Kidney (tissue), 14 donors: ENCODE results near the gene KIF6. TPM values are rescaled to one million over a fixed set of nuclear protein-coding genes. Genes with fewer than 3 reads are reported as not detected.

Source experiments
- DNase-seq, 5 donors: peaks; one replicate each; pipeline ENCODE4 v3.0.0-alpha.2; 2013 to 2020
- FAIRE-seq: peaks from 2 replicates; lab custom pipeline; 2012; peaks lifted over from hg19 to GRCh38; lab: Jason Lieb, UNC
- H3K27ac ChIP-seq, 2 donors: one replicate each; pipeline ENCODE4 v1.7.0; 2013; ENCODE audit warnings: low read depth in 2 of 2, low read length in 2 of 2, inconsistent platforms in 1 of 2
- H3K27me3 ChIP-seq: one replicate; pipeline ENCODE4 v1.7.1; 2013; ENCODE audit warnings: low read length, inconsistent platforms; ENCODE audit not compliant: control insufficient read depth, insufficient read depth
- H3K36me3 ChIP-seq, 3 donors: one replicate each; pipeline versions ENCODE4 v1.7.0 to v1.7.1; 2013; ENCODE audit warnings: low read length in 3 of 3, control low read depth in 1 of 3, inconsistent platforms in 1 of 3; ENCODE audit not compliant: insufficient read depth in 3 of 3, control insufficient read depth in 2 of 3
- H3K4me1 ChIP-seq, 3 donors: one replicate each; pipeline versions ENCODE4 v1.7.0 to v1.7.1; 2013; ENCODE audit warnings: low read length in 3 of 3, inconsistent platforms in 1 of 3, low read depth in 1 of 3; ENCODE audit not compliant: control insufficient read depth in 2 of 3, insufficient read depth in 2 of 3
- H3K4me3 ChIP-seq, 3 donors: one replicate each; pipeline versions ENCODE4 v1.7.0 to v1.8.1; 2013; ENCODE audit warnings: low read length in 3 of 3, control low read depth in 1 of 3, inconsistent platforms in 1 of 3
- H3K9ac ChIP-seq, 3 donors: one replicate each; pipeline versions ENCODE4 v1.7.0 to v1.7.1; 2013; ENCODE audit warnings: low read length in 3 of 3, control low read depth in 1 of 3, inconsistent platforms in 1 of 3
- H3K9me3 ChIP-seq, 3 donors: one replicate each; pipeline versions ENCODE4 v1.7.0 to v1.7.1; 2013; ENCODE audit warnings: low read length in 3 of 3, control low read depth in 1 of 3, inconsistent platforms in 1 of 3; ENCODE audit not compliant: control insufficient read depth in 2 of 3, insufficient read depth in 1 of 3
- intact Hi-C: fragments of 100-400 bp; cut with DNase I; formaldehyde crosslinking; loops from one replicate; pipeline ENCODE4 v1.11.1; 2022
- polyA plus RNA-seq: library from polyadenylated mRNA; stranded (reverse); fragments of 350-450 nt; fragmentation: Illumina TruSeq; extraction: RNeasy Lipid Tissue Mini Kit (QIAGEN cat#74804); gene quantifications from one replicate; pipeline ENCODE4 v1.2.3, GENCODE V29; 2014; ENCODE audit warnings: low read depth, low replicate concordance; ENCODE audit not compliant: insufficient read depth
- total RNA-seq: library from RNA; stranded (reverse); fragmentation: NEBNext Ultra II Directional; extraction: Animal tissue kit (Norgen Biotek cat#: 25700); gene quantifications from one replicate; pipeline ENCODE4 v1.2.1, GENCODE V29; 2021
- TF ChIP-seq, protein P1 (sequence below): IDR thresholded peaks from 3 replicates; pipeline ENCODE4 v1.5.1; 2012; ENCODE audit warnings: mild to moderate bottlenecking, moderate library complexity, borderline replicate concordance; ENCODE audit not compliant: insufficient read depth; ENCODE audit errors: extremely low read depth
- donor health status: control.
- donor health status: control.
- donor health status: control.
- donor health status: control.
- donor health status: control.
- donor health status: DM: yes; HTN: yes; CAD: no.
- donor health status: Normal renal cell carcinoma (clear cell type).

KIF6 gene
- total and polyA plus RNA-seq, 2 donors from 2014 or later, result 1.7 to 2.9 TPM

DNA sequence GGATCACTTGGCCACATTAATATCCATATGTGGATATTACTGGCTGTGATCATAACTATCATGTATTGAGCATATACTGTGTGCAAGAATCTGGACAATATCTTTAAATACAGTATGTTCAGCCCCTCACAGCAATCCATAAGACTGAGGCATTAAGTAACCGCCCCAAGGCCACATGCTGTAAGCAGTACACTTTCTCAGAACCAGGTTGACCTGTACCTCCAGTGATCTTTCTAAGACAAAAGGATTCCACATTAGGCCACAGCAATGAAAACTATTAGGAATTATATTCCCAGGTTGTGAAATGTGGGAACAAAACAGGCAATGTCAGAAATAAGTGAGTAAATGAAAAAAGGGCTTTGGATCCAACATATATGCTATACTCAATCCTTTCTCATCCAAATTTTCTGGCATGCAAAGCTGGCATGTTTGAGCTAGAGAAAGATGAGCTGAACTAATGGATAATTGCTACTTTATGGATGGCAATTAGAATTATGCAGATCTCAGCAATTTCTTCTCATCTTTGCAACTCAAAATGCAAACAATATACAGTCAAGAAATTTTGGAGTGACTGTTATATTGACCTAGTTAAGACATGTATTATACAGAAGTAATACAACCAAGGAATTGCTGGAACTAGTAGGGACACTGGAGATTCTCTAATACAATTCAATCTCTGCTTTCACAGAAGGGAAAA lies 86.9 kb downstream of the KIF6 start:
- H3K4me1 ChIP-seq, result no peaks in the 10 kb centered on the region
- H3K4me3 ChIP-seq, result no peak overlapping the region
- no peaks in the 10 kb centered on the region for H3K9me3 ChIP-seq
- intact Hi-C loops, result no loop called here
- H3K27ac ChIP-seq, result no peak overlapping the region
- FAIRE-seq (no peak), DNase-seq (no peak)
- TF ChIP-seq, protein P1, sequence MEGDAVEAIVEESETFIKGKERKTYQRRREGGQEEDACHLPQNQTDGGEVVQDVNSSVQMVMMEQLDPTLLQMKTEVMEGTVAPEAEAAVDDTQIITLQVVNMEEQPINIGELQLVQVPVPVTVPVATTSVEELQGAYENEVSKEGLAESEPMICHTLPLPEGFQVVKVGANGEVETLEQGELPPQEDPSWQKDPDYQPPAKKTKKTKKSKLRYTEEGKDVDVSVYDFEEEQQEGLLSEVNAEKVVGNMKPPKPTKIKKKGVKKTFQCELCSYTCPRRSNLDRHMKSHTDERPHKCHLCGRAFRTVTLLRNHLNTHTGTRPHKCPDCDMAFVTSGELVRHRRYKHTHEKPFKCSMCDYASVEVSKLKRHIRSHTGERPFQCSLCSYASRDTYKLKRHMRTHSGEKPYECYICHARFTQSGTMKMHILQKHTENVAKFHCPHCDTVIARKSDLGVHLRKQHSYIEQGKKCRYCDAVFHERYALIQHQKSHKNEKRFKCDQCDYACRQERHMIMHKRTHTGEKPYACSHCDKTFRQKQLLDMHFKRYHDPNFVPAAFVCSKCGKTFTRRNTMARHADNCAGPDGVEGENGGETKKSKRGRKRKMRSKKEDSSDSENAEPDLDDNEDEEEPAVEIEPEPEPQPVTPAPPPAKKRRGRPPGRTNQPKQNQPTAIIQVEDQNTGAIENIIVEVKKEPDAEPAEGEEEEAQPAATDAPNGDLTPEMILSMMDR, result no peak
- H3K27me3 ChIP-seq, result no peaks in the 10 kb centered on the region
- no peak overlapping the region for H3K9ac ChIP-seq
- H3K36me3 ChIP-seq, result no peaks in the 10 kb centered on the region

DNA sequence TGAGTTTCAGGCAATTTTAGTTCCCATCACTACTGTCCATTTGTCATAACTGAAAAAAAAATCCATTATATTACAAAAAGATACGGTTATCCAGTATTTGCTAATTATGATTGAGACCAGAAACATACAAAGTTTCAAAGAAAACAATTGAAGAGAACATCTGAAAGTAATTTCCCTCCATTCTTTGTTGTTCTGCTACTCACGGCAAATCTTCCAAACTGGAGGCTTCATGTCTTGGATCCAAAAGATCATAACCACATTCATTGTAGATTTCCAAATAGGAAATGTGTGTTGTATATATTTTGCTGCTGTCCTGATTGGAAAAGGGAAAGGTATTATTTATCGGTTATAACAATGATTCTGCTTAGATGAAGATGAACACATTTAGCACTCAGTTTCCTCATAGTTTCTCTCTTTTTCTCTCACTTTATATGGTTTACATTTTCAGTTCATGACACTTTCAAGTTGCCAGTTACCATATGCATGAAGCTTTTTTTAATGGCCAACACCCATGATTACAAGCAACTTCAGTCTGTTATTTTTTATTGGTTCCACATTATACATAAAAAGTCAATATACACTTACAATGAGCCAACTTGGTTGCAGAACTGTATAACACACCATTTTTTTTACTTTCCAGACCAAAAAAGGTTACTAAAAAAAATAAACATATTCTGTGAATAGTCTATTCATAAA lies 90.4 kb downstream of the KIF6 start:
- H3K27ac ChIP-seq, result no peak overlapping the region
- H3K9ac ChIP-seq, result no peak overlapping the region
- intact Hi-C loops, result no loop called here
- no peaks in the 10 kb centered on the region for H3K27me3 ChIP-seq
- no peaks in the 10 kb centered on the region for H3K36me3 ChIP-seq
- no peak for DNase-seq
- H3K4me3 ChIP-seq, result no peak overlapping the region
- no peaks in the 10 kb centered on the region for H3K4me1 ChIP-seq
- no peak for FAIRE-seq
- TF ChIP-seq, protein P1, result no peak
- no peaks in the 10 kb centered on the region for H3K9me3 ChIP-seq

DNA sequence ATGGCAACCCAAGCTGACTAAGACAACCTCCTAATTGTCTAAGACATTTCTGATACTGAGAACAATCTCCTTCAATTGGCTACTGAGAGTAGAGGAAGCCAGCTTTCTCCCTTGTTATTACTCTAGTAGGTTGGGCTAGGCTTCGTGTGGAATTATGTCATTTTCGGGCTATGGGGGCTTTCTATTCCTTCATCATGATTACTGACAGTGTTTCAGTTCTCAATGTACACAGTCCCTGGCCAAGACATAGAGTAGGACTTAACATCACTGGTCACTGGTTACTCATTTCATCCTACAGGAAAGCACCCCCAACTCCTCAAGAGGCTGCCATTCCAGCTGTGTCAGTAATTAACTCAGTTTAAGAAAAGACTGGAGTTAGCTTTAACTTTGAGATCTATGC lies 100.0 kb downstream of the KIF6 start:
- H3K4me3 ChIP-seq, result no peak overlapping the region
- TF ChIP-seq, protein P1, result no peak
- H3K4me1 ChIP-seq, result no peaks in the 10 kb centered on the region
- H3K27me3 ChIP-seq, result no peaks in the 10 kb centered on the region
- H3K9ac ChIP-seq, result no peak overlapping the region
- H3K27ac ChIP-seq, result no peak overlapping the region
- H3K9me3 ChIP-seq, result no peaks in the 10 kb centered on the region
- DNase-seq (no peak), FAIRE-seq (no peak)
- H3K36me3 ChIP-seq, result no peaks in the 10 kb centered on the region
- intact Hi-C loops, result no loop called here
